Measurements from ENCODE around the gene TOMM34. TPM values are rescaled to one million over a fixed set of nuclear protein-coding genes. Genes with fewer than 3 reads are reported as not detected.

Gene TOMM34
- total RNA-seq, 3 donors from 2014 or later (not counting 1 experiment from before 2014, with no cell fraction given) = 8.5 to 9.2 (median 8.8) TPM

DNA sequence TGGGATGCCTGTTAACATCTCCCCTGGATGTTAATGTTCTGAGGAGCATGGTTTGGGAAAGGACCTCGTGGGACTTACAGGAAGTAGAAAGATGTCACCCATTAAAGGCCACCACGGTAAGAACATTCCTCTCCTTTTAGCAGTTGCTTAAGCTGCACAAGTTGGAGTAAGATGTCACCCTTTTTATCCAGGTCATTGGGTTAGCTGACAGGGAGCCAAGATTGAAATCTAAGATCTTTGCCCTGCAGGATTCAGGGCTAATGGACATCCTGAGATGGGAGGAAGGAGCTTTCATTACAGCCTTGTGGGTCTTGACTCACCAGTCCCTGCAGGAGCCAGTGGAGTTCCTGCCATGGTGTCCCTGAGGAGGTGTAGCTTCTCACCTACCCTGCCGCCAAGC lies 28.3 kb downstream of the TOMM34 start:
- ATAC-seq (no peak), DNase-seq (no peak)
- 91% methylated on average over 3 of the region's 3 CpGs for WGBS (ENCODE audit: insufficient coverage)
- Mint-ChIP-seq H3K36me3 (no peaks in the 10 kb centered on the region), H3K4me1 (no peaks in the 10 kb centered on the region), H3K4me3 (no peak overlapping the region), H3K9me3 (no peaks in the 10 kb centered on the region), H3K27me3 (ENCODE audit: low read depth in 2 of 2) (no peaks in the 10 kb centered on the region), H3K27ac (no peak overlapping the region)
- intact Hi-C loops (cut with micrococcal nuclease) = no loop called here
- no peaks in the 10 kb centered on the region for H3K4me1 ChIP-seq (ENCODE audit: control insufficient read depth, insufficient read depth, low read length)
- no peak overlapping the region for H3K27ac ChIP-seq (ENCODE audit: low read length)
- TF ChIP-seq, protein P1, sequence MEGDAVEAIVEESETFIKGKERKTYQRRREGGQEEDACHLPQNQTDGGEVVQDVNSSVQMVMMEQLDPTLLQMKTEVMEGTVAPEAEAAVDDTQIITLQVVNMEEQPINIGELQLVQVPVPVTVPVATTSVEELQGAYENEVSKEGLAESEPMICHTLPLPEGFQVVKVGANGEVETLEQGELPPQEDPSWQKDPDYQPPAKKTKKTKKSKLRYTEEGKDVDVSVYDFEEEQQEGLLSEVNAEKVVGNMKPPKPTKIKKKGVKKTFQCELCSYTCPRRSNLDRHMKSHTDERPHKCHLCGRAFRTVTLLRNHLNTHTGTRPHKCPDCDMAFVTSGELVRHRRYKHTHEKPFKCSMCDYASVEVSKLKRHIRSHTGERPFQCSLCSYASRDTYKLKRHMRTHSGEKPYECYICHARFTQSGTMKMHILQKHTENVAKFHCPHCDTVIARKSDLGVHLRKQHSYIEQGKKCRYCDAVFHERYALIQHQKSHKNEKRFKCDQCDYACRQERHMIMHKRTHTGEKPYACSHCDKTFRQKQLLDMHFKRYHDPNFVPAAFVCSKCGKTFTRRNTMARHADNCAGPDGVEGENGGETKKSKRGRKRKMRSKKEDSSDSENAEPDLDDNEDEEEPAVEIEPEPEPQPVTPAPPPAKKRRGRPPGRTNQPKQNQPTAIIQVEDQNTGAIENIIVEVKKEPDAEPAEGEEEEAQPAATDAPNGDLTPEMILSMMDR (IDR thresholded peaks at IDR 0.05) = no peak
- H3K9me3 ChIP-seq (ENCODE audit: control insufficient read depth, insufficient read depth, low read length) = no peaks in the 10 kb centered on the region
- H3K27me3 ChIP-seq (ENCODE audit: control insufficient read depth, insufficient read depth, low read length) = no peaks in the 10 kb centered on the region
- no peak overlapping the region for H3K4me3 ChIP-seq (ENCODE audit: low read length)
- H3K36me3 ChIP-seq (ENCODE audit: control insufficient read depth, insufficient read depth, low read length) = peaks cover 15% of the 10 kb centered on the region

DNA sequence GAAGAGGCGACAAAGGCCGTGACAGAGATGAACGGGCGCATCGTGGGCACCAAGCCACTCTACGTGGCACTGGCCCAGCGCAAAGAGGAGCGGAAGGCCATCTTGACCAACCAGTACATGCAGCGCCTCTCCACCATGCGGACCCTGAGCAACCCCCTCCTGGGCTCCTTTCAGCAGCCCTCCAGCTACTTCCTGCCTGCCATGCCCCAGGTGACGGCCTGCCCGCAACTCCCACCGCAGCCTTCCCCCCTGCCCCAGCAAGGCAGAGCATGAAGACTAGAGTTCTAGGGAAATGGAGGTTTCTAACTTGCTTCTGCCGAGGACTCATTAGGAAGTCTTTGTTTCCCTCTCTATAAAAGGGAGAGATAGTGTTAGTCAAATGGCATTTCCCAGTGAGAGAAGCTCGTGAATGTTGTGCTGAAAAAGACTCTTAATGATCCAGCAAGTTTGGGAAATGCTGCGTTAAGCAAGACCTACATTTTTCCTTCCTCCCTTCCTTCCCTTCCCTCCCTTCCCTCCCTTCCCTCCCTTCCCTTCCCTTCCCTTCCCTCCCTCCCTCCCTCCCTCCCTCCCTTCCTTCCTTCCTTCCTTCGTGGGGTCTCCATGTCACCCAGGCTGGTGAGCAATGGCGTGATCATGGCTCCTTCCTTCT lies 29.6 kb downstream of the TOMM34 start:
- TF ChIP-seq, protein P1 (IDR thresholded peaks at IDR 0.05) = no peak
- H3K27me3 Mint-ChIP-seq (ENCODE audit: low read depth in 2 of 2) = no peaks in the 10 kb centered on the region
- no peaks in the 10 kb centered on the region for H3K9me3 Mint-ChIP-seq
- DNase-seq (no peak), ATAC-seq (no peak)
- WGBS (ENCODE audit: insufficient coverage) = 97% methylated on average over 17 of the region's 18 CpGs
- H3K4me1 Mint-ChIP-seq = no peaks in the 10 kb centered on the region
- H3K4me3 Mint-ChIP-seq = no peak overlapping the region
- intact Hi-C loops (cut with micrococcal nuclease) = no loop called here
- Histone ChIP-seq H3K4me1 (ENCODE audit: control insufficient read depth, insufficient read depth, low read length) (no peaks in the 10 kb centered on the region), H3K9me3 (ENCODE audit: control insufficient read depth, insufficient read depth, low read length) (no peaks in the 10 kb centered on the region), H3K27ac (ENCODE audit: low read length) (no peak overlapping the region), H3K36me3 (ENCODE audit: control insufficient read depth, insufficient read depth, low read length) (peaks cover 10% of the 10 kb centered on the region), H3K4me3 (ENCODE audit: low read length) (no peak overlapping the region), H3K27me3 (ENCODE audit: control insufficient read depth, insufficient read depth, low read length) (no peaks in the 10 kb centered on the region)
- no peaks in the 10 kb centered on the region for H3K36me3 Mint-ChIP-seq
- H3K27ac Mint-ChIP-seq = no peak overlapping the region

GRCh38 chr20:44928595-44928994 lies 31.6 kb downstream of the TOMM34 start:
- no peaks in the 10 kb centered on the region for H3K4me1 ChIP-seq (ENCODE audit: control insufficient read depth, insufficient read depth, low read length)
- Mint-ChIP-seq H3K4me3 (no peak overlapping the region), H3K27me3 (ENCODE audit: low read depth in 2 of 2) (no peaks in the 10 kb centered on the region), H3K27ac (no peak overlapping the region), H3K36me3 (no peaks in the 10 kb centered on the region), H3K9me3 (no peaks in the 10 kb centered on the region), H3K4me1 (no peaks in the 10 kb centered on the region)
- no peaks in the 10 kb centered on the region for H3K27me3 ChIP-seq (ENCODE audit: control insufficient read depth, insufficient read depth, low read length)
- H3K36me3 ChIP-seq (ENCODE audit: control insufficient read depth, insufficient read depth, low read length) = peaks cover 6% of the 10 kb centered on the region
- TF ChIP-seq, protein P1 (IDR thresholded peaks at IDR 0.05) = no peak
- 86% methylated on average over 3 of the region's 3 CpGs for WGBS (ENCODE audit: insufficient coverage)
- H3K27ac ChIP-seq (ENCODE audit: low read length) = no peak overlapping the region
- no peak overlapping the region for H3K4me3 ChIP-seq (ENCODE audit: low read length)
- no peak for DNase-seq
- no peaks in the 10 kb centered on the region for H3K9me3 ChIP-seq (ENCODE audit: control insufficient read depth, insufficient read depth, low read length)
- intact Hi-C loops (cut with micrococcal nuclease) = no loop called here
- no peak for ATAC-seq

DNA sequence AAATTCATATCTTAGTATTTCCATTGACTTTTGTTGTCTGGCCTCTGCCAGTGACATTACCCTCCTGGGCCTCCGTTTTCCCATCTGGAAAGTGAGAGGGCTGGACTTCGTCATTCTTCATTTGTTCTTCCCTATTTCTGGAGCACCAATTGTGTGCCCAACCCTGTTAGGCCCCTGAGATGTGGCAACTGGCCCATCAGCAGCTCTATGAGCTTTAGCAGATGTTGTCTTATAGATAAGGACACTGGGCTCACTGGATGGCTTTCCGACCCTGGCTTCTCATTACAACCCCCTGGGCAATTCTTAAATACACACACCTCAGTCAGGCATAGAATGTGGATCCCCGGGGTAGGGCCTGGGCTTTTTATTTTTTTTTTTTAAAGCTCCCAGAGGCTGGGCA lies 35.7 kb downstream of the TOMM34 start:
- no peak overlapping the region for H3K27ac Mint-ChIP-seq
- no peak overlapping the region for H3K4me3 ChIP-seq (ENCODE audit: low read length)
- intact Hi-C loops (cut with micrococcal nuclease) = no loop called here

More for the DNA sequence above, 35.7 kb downstream of the TOMM34 start:
- Mint-ChIP-seq H3K9me3 (no peaks in the 10 kb centered on the region), H3K4me1 (no peaks in the 10 kb centered on the region), H3K36me3 (no peaks in the 10 kb centered on the region), H3K27me3 (ENCODE audit: low read depth in 2 of 2) (no peaks in the 10 kb centered on the region), H3K4me3 (no peak overlapping the region)
- DNase-seq (no peak), ATAC-seq (no peak)
- H3K27me3 ChIP-seq (ENCODE audit: control insufficient read depth, insufficient read depth, low read length) = no peaks in the 10 kb centered on the region
- H3K9me3 ChIP-seq (ENCODE audit: control insufficient read depth, insufficient read depth, low read length) = no peaks in the 10 kb centered on the region
- H3K4me1 ChIP-seq (ENCODE audit: control insufficient read depth, insufficient read depth, low read length) = no peaks in the 10 kb centered on the region
- TF ChIP-seq, protein P1 (IDR thresholded peaks at IDR 0.05) = no peak
- WGBS (ENCODE audit: insufficient coverage) = 98% methylated on average over 4 of the region's 4 CpGs
- H3K36me3 ChIP-seq (ENCODE audit: control insufficient read depth, insufficient read depth, low read length) = peaks cover 6% of the 10 kb centered on the region
- no peak overlapping the region for H3K27ac ChIP-seq (ENCODE audit: low read length)

All from natural killer cell (primary cell).